GM19438 (cell line): Measurements from ENCODE around the gene CENPN.

Source experiments
- ATAC-seq: cut with Tn5 transposase; IDR thresholded peaks from one replicate; pipeline ENCODE4 v1.9.1; 2021; ENCODE audit warnings: low read depth; ENCODE audit not compliant: unreplicated experiment

The CENPN gene

DNA sequence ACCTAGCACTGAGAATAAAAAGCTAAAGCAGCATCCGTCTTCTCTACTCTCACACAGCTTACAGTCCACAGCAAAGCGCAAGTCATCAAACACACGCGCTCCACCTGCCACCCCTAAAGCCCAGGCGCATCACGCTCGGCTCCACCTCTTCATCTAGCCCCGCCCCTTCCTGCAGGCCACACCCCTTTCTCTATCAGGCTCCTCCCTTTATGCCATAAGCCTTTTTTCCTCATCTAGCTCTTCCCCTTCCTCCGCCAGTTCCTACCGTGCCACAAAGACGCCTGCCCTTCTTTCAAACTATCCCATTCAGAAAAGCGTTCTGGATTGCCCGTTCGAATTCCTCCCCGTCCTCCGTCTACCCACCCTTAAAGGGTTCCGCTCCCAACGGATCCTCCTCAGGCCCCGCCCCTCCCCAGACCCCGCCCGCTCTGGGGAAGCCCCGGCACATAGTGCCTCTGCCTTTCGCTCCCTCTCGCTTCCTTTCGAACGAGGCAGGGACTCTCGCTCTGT, 69.6 kb downstream of the CENPN start:
- ATAC-seq, result peak; percentile 84

DNA sequence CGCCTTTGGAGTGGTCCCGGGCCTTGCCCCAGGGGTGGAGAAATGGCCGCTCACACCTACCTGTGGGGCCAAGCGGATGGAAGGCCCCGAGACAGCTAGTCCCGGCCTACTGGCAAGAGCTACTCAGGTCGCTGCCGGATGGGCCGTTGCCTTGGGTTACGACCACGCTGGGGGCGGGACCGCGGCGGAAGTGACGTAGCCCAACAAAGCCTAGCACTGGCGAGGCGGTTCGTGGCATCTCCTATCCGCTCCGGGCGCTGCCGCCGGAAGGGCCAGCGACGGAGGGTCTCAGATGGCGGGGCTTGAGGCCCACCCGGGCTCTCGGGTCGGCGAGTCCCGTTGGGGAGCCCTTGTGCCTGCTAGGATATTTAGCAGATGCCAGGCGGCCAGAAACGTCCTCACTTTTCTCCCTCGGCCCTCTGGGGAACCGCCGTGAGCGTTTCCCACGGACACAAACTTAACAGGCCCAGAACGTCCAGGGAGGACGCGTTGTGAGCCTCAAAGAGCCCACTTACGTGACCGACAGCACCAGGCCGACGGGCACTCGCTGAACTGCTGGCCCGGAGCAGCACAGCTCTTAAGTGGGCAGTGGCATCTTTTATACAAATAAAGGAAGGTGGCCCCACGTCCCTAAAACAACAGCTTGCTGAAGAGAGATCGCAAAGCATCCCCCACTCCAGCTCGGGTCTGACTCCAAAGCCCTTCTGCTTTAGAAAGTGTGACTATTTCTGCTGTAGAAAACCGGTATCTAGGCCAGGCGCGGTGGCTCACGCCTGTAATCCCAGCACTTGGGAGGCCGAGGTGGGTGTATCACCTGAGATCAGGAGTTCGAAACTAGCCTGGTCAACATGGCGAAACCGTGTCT, 70.3 kb downstream of the CENPN start, which contains the start of gene C16orf46:
TSS of gene C16orf46 (minus strand) at position 163 of the 865 bp plus-strand sequence. CDS start 13,283 bp downstream, outside the sequence.
- ATAC-seq, result peak; percentile 92

DNA sequence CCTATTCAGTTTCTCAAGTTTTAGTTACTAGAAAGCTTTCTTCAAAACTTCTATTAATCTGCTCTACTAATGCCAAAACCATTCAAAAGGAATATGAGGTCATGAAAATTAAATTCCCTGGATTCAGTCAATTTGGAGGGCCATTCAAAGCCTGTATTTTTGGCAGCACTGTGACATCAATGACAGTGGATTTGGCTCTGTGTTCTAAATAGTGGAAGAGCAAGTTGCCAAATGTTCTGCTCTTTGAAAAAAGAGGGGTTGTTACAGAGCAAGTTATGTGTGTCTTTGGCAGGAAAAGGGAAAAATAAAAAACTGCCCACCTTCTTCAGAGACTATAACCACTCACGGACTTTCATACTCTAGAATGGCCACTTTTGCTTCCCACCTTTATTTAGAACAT, 73.2 kb downstream of the CENPN start:
- no peak for ATAC-seq

DNA sequence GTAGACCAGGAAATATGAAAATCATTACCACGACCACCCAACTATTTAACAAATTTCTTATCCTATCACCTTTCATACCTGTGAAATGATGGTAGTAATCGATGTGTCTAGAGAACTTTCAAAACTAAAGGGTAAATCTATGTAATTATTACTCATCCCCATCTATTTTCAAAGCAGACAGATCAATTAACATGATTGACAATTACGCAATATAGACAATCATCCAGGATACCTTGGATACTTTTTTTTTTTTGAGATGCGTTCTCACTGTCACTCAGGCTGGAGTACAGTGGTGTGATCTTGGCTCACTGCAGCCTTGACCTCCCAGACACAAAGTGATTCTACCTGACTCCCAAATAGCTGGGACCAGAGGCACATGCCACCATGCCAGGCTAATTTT, 74.0 kb downstream of the CENPN start:
- ATAC-seq, result no peak
